Mucosa of descending colon (tissue), 3 donors: ENCODE results near the gene C15orf61. TPM values are rescaled to one million over a fixed set of nuclear protein-coding genes. Genes with fewer than 3 reads are reported as not detected.

ENCODE experiments used
- ATAC-seq: fragments of 200-7000 bp; cut with Tn5 transposase; one replicate; pipeline ENCODE4 v1.9.1; 2020; ENCODE audit warnings: mild to moderate bottlenecking, moderate library complexity
- DNase-seq, 3 donors: peaks; one replicate each; pipeline ENCODE4 v3.0.0-alpha.2; 2020
- H3K36me3 ChIP-seq: fragments of 200-600 bp; one replicate; pipeline ENCODE4 v1.8.0; 2021; ENCODE audit warnings: low read depth, mild to moderate bottlenecking
- H3K4me1 ChIP-seq: fragments of 200-600 bp; one replicate; pipeline ENCODE4 v1.8.0; 2021; ENCODE audit warnings: low read depth, mild to moderate bottlenecking
- H3K4me3 ChIP-seq: fragments of 200-600 bp; one replicate; pipeline ENCODE4 v1.8.0; 2021; ENCODE audit warnings: mild to moderate bottlenecking
- H3K9me3 ChIP-seq: fragments of 200-600 bp; one replicate; pipeline ENCODE4 v1.8.0; 2021; ENCODE audit warnings: mild to moderate bottlenecking
- intact Hi-C, 2 donors: fragments of 100-400 bp; cut with DNase I in 1 of 2; cut with micrococcal nuclease in 1 of 2; formaldehyde crosslinking; loops; one replicate each; pipeline versions ENCODE4 v1.11.0 to v1.11.1; 2022; cut with DNase I, micrococcal nuclease
- total RNA-seq, 3 donors: library from RNA; stranded (reverse); fragmentation: NEBNext Ultra II Directional in 2 of 3; extraction: Animal tissue kit (Norgen Biotek cat#: 25700) in 2 of 3; gene quantifications; one replicate each; pipeline versions ENCODE4 v1.2.1 to v1.2.4, GENCODE V29; 2021 to 2023
- TF ChIP-seq, protein P1 (sequence below): fragments of 200-600 bp; IDR thresholded peaks from one replicate; pipeline ENCODE4 v1.8.0; 2022; ENCODE audit warnings: antibody characterized with exemption, mild to moderate bottlenecking
- donor health status: DM: no; HTN: no; CAD: no; lungs with moderate emphysema.
- donor health status: DM: no; HTN: no; CAD: no.
- donor health status: DM: no; HTN: yes; CAD: no.

C15orf61 gene
- total RNA-seq, 3 donors from 2014 or later = 5.4 to 6.2 (median 6.0) TPM

DNA sequence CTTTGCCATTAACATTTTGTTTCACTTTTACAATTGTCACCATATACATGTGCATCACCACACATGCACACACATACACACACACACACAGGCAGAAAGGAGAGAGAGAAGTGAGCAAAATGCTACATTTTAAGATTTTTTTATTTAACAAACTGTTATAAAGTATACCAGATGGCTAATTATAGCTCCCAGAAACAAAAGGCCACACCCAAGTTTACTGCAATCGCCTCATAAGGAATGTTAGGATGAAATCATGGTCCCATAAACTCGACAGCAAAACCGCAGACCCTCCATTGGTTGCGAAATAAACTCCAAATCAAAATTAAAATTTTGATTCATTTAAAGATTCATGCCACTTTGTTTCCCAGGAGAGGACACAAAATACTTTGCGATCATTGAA is 16.1 kb upstream of the C15orf61 start:
- no peak for DNase-seq
- intact Hi-C loops = no loop called here

DNA sequence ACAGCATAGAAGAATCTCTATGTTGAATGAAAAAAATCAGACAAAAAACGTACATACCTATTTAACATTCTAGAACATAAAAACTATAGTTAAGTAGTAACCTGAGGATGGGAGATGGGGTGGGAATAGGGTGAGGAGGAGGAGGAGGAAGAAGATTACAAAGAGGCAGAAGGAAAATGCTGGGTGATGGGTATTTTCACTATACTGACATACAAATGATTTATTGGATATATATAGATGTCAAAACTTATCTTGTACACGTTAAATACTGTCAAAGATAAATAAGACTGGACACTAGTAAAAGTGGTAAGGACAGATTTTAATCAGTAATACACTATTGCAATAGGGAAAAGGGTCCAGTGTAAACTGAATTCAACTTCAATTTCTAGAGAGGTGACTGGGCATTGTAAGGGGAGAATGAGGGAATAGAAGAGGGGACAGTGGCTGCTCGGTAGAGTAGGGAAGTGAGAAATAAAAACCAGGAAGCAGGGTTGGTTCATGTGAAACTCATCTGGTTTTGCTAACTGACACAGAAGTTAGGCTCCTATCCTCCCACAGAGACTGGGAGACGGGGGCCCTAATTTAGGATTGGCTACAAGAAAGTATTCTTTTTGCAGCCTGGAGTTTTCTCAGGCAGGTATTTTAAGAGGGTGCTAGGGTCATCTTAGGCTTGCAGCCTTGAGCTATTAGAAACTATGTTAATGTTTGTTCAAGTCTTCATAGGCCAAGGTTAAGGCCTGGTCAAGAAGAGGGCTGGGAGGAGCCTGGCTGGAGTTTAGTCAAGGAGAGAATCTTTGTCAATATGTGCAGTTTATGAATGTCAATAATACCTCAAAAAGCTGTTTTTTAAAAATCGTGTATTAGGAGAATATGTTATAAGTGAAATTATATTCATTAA is 15.0 kb upstream of the C15orf61 start:
- intact Hi-C loops = no loop called here
- H3K36me3 ChIP-seq = no peaks in the 10 kb centered on the region
- no peaks in the 10 kb centered on the region for H3K9me3 ChIP-seq
- TF ChIP-seq, protein P1, sequence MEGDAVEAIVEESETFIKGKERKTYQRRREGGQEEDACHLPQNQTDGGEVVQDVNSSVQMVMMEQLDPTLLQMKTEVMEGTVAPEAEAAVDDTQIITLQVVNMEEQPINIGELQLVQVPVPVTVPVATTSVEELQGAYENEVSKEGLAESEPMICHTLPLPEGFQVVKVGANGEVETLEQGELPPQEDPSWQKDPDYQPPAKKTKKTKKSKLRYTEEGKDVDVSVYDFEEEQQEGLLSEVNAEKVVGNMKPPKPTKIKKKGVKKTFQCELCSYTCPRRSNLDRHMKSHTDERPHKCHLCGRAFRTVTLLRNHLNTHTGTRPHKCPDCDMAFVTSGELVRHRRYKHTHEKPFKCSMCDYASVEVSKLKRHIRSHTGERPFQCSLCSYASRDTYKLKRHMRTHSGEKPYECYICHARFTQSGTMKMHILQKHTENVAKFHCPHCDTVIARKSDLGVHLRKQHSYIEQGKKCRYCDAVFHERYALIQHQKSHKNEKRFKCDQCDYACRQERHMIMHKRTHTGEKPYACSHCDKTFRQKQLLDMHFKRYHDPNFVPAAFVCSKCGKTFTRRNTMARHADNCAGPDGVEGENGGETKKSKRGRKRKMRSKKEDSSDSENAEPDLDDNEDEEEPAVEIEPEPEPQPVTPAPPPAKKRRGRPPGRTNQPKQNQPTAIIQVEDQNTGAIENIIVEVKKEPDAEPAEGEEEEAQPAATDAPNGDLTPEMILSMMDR = no peak
- H3K4me3 ChIP-seq = no peak overlapping the region
- DNase-seq (no peak), ATAC-seq (no peak)
- no peaks in the 10 kb centered on the region for H3K4me1 ChIP-seq

More for the DNA sequence above, 16.1 kb upstream of the C15orf61 start:
- TF ChIP-seq, protein P1 = no peak
- Histone ChIP-seq H3K36me3 (no peaks in the 10 kb centered on the region), H3K4me1 (no peaks in the 10 kb centered on the region), H3K9me3 (no peaks in the 10 kb centered on the region), H3K4me3 (no peak overlapping the region)
- no peak for ATAC-seq

DNA sequence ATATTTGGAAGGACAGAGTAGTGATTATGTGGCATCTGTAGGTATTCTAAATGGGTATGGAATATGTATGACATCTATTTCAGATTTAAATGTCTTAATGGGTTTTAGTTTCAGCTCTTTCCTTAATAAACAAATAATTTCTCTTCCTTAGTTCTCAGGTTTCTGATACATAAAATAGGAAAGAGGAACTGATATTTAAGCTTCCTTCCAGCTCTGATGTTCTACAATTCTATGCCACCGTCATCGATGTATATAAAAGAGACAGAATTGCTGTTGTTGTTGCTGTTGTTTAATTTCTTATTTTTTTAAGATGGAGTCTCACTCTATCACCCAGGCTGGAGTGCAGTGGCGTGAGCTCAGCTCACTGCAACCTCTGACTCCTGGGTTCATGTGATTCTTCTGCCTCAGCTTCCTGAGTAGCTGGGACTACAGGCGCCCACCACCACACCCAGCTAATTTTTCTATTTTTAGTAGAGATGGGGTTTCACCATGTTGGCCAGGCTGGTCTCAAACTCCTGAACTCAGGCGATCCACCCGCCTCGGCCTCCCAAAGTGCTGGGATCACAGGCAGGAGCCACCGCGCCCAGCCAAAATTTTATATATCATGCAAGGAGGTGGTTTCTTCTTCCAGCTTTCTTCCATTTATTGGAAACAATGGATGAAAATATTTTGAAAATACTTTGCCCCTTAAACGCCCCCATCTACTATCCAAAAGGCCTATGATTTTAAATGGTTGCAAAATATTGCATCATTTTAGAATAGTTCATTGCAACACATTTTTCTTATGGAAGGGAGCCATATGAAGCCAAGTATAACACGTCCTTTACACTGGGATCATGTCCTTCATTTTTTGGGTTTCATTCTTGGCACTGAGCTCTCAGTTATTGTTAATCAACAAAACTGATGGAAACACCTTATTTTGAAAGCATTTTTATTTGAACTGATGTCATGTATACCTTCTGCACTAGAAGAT is 13.9 kb upstream of the C15orf61 start:
- TF ChIP-seq, protein P1 = no peak
- H3K9me3 ChIP-seq = no peaks in the 10 kb centered on the region
- no peaks in the 10 kb centered on the region for H3K4me1 ChIP-seq
- DNase-seq (no peak), ATAC-seq (no peak)
- H3K4me3 ChIP-seq = no peak overlapping the region
- no peaks in the 10 kb centered on the region for H3K36me3 ChIP-seq
- intact Hi-C loops = no loop called here

DNA sequence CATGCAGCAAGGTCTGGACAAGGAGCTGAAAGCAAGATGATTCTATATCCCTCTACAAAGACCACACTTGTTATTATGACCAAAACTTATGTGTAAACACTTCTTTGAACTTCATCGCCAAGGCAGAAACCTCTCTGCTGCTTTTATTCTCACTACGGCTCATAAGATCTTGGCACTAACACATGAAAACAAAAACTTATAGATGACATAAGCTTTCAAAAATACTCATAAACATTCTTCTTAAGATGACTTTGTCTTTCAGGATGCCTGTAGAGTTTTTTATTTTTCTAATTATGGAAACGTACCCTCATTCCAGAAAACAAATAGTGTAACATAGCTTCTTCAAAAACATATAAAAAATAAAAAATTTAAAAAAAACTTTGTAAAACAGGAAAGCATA is 12.5 kb upstream of the C15orf61 start:
- Histone ChIP-seq H3K4me1 (no peaks in the 10 kb centered on the region), H3K4me3 (no peak overlapping the region), H3K9me3 (no peaks in the 10 kb centered on the region), H3K36me3 (no peaks in the 10 kb centered on the region)
- ATAC-seq (no peak), DNase-seq (no peak)
- TF ChIP-seq, protein P1 = no peak
- intact Hi-C loops = no loop called here

DNA sequence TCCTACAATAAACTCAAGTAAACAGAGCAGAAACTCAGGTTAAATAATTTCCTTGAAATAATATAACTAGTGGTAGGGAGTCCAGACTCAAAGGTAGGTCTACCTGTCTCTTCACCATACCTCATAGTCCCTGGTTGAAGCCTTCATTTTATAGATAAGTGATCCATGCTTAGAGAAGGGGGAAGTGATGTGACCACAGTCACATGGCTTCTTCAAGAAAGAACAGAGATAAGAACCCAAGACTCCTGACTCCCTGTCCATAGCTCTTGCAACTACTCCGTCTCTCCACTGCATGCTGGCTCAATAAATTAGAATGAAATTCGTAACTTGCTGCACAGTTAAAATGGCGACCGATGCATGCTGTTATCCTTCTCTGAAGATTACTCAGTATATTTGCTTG is 11.0 kb upstream of the C15orf61 start:
- intact Hi-C loops = no loop called here
- Histone ChIP-seq H3K9me3 (no peaks in the 10 kb centered on the region), H3K4me3 (no peak overlapping the region), H3K36me3 (no peaks in the 10 kb centered on the region), H3K4me1 (no peaks in the 10 kb centered on the region)
- no peak for ATAC-seq
- DNase-seq = no peak
- TF ChIP-seq, protein P1 = no peak
